Effector memory CD4-positive, alpha-beta T cell (primary cell): ENCODE results near the gene MYT1.

Source experiments
- DNase-seq, 3 donors: peaks; one replicate each; pipeline ENCODE4 v3.0.0-alpha.2; 2020
- H3K27ac ChIP-seq: 2 replicates; pipeline ENCODE4 v1.7.0; 2013; ENCODE audit warnings: mild to moderate bottlenecking, low read length, moderate library complexity; ENCODE audit not compliant: insufficient read depth, poor library complexity, severe bottlenecking
- H3K27me3 ChIP-seq: replicated peaks from 2 replicates; pipeline ENCODE4 v1.7.0; 2013; ENCODE audit warnings: mild to moderate bottlenecking, low read length; ENCODE audit not compliant: insufficient read depth, control insufficient read depth, poor library complexity, severe bottlenecking
- H3K36me3 ChIP-seq: 2 replicates; pipeline ENCODE4 v1.7.0; 2013; ENCODE audit warnings: mild to moderate bottlenecking, low read length, moderate library complexity; ENCODE audit not compliant: control insufficient read depth, insufficient read depth
- H3K4me1 ChIP-seq: 2 replicates; pipeline ENCODE4 v1.7.0; 2013; ENCODE audit warnings: low read length, mild to moderate bottlenecking; ENCODE audit not compliant: control insufficient read depth, insufficient read depth, poor library complexity, severe bottlenecking
- H3K4me3 ChIP-seq: 2 replicates; pipeline ENCODE4 v1.7.0; 2013; ENCODE audit warnings: low read length, low read depth, mild to moderate bottlenecking; ENCODE audit not compliant: insufficient read depth, poor library complexity, severe bottlenecking
- H3K9me3 ChIP-seq: 2 replicates; pipeline ENCODE4 v1.7.0; 2013; ENCODE audit warnings: mild to moderate bottlenecking, low read length, moderate library complexity; ENCODE audit not compliant: control insufficient read depth

MYT1 gene

GRCh38 chr20:64154590-64155257, 9.5 kb upstream of the MYT1 start:
- Histone ChIP-seq H3K4me3 (no peak overlapping the region), H3K36me3 (no peaks in the 10 kb centered on the region), H3K27ac (no peak overlapping the region), H3K4me1 (no peaks in the 10 kb centered on the region), H3K9me3 (no peaks in the 10 kb centered on the region), H3K27me3 (peaks cover 5% of the 10 kb centered on the region)
- DNase-seq: no peak

DNA sequence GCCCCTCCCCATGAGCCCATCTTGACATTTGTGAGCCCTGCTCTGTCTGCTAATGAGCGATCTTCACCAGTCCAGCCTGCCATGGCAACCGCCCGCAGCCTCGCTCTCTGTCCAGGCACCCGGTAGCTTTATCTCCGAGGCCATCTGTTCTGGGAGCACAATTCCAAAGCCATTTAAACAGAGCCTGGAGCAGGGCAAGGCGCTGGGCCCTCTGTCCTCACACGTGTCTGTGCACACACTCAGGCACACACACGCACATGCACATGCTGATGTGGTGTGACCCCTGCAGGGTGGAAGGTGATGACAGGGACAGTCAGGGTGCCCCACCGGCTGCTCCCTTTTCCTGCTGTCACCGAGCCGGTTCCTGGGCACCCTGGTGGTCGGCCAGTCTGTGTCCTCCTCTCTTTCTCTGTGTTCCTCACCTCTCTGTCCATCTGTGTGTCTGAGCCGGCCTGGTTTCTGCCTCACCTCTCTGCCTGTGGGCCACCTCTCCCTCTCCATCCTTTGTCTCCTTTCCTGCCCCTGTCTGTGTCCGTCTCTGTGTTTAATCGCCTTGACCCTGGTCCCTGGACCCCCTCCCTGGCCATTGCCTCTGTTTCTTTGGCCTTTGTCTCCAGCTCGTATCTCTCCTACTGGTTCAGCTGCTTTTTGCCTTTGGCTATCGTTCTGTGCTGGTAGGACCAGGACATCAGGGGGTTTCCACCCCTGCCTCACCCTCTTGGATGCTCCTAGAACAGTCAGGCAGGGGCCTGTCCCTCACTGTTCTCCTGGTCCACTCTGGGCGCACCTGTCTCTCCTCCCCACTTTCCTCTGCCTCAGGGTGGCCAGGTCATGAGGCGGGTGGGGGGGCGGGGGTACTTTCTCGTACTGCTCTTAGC, 8.8 kb upstream of the MYT1 start:
- DNase-seq: no peak
- Histone ChIP-seq H3K9me3 (no peaks in the 10 kb centered on the region), H3K4me3 (no peak overlapping the region), H3K36me3 (no peaks in the 10 kb centered on the region), H3K27ac (no peak overlapping the region), H3K4me1 (no peaks in the 10 kb centered on the region), H3K27me3 (peaks cover 11% of the 10 kb centered on the region)

- no peaks in the 10 kb centered on the region for H3K4me1 ChIP-seq
- H3K27ac ChIP-seq: no peak overlapping the region
- H3K9me3 ChIP-seq: no peaks in the 10 kb centered on the region
- peaks cover 16% of the 10 kb centered on the region for H3K27me3 ChIP-seq
- H3K36me3 ChIP-seq: no peaks in the 10 kb centered on the region
- DNase-seq: no peak
- no peak overlapping the region for H3K4me3 ChIP-seq
These were observed 7.9 kb upstream of the MYT1 start for GRCh38 chr20:64156136-64156885.

DNA sequence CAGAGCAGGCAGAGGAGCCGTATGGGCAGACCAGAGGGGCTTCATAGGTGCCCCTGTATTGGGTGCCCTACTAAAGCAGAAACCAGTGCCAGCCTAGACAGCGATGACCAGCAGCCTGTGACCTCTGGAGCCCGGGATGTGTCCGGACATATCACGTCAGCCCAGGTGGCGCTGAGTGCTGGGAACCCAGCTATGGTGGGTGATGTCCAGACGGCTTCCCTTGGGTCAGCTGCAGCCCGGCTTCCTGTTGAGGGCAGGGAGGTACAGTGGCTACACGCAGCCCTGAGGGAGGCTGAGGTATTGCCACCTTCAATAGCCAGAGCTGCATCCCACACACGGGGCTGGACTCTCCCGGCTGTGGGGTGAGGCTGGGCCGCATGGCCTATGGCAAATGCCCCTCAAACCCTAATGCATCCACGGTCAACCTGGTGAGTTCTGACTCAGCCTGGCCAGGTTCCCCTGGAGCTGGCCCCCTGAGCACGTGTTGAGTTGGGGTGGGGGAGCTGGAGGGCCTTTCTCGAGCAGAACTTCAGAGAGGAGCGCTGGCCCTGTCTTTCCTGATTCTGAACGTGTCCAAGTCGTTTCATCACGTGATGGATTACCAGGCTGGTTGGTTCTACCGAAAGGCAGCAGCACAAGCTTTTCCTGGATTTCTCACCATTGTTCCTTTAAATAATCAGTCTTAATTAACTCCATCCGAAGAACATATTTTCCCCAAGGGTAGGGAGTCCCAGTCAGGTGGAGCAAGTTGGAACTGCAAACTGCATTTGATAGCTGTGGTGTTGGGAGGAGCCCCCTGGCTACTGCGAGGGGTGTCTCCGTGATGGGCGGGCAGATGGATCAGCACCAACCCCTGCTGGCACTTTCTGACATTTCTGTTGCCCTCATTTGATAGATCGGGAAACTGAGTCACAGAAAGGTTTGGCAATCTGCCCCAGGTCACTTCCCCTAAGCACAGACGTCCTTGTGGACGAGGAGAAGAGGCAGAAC, 7.1 kb upstream of the MYT1 start:
- Histone ChIP-seq H3K27ac (no peak overlapping the region), H3K4me3 (no peak overlapping the region), H3K9me3 (no peaks in the 10 kb centered on the region), H3K36me3 (no peaks in the 10 kb centered on the region), H3K27me3 (peaks cover 22% of the 10 kb centered on the region), H3K4me1 (no peaks in the 10 kb centered on the region)
- no peak for DNase-seq

GRCh38 chr20:64157878-64158277, 6.4 kb upstream of the MYT1 start:
- Histone ChIP-seq H3K4me1 (no peaks in the 10 kb centered on the region), H3K27ac (no peak overlapping the region), H3K27me3 (peaks cover 28% of the 10 kb centered on the region), H3K9me3 (no peaks in the 10 kb centered on the region), H3K36me3 (no peaks in the 10 kb centered on the region), H3K4me3 (no peak overlapping the region)
- no peak for DNase-seq

DNA sequence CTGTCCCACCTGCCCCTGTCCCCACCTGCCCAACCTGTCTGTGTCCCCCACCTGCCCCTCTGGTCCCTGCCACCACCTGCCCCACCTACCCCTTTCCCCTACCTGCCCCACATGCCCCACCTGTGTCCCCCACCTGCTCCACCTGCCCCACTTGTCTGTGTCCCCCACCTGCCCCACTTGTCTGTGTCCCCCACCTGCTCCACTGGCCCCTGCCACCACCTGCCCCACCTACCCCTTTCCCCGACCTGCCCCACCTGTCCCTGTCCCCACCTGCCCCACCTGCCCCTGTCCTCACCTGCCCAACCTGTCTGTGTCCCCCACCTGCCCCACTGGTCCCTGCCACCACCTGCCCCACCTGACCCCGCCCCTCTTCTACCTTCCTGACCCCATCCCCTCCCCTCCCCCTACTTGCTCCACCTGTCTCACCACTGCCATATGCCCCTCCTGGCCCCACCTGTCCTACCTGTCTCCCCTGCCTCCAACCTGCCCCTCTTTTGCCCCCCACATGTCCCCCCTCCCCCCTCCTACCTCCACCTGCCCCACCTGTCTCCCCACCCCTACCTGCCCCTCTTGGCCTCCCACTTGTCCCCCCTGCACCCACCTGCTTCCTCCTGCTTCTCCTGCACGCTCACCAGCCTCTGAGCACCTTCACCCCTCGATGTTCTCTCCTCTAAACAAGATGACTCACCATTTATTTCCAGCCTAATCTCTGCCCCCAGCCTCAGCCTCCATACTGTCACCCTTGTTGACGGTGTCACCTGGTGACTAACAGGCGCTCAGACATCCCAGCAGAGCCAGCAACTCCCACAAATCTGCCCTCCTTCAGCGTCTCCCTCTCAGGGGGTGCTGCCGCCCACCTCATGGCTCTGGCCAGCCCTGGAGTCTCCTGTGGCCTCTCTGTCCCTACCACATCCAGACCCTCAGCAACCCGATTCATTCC, 5.6 kb upstream of the MYT1 start:
- H3K27me3 ChIP-seq: peaks cover 30% of the 10 kb centered on the region
- no peak for DNase-seq
- H3K4me1 ChIP-seq: no peaks in the 10 kb centered on the region
- no peak overlapping the region for H3K4me3 ChIP-seq
- no peaks in the 10 kb centered on the region for H3K9me3 ChIP-seq
- H3K36me3 ChIP-seq: no peaks in the 10 kb centered on the region
- no peak overlapping the region for H3K27ac ChIP-seq

DNA sequence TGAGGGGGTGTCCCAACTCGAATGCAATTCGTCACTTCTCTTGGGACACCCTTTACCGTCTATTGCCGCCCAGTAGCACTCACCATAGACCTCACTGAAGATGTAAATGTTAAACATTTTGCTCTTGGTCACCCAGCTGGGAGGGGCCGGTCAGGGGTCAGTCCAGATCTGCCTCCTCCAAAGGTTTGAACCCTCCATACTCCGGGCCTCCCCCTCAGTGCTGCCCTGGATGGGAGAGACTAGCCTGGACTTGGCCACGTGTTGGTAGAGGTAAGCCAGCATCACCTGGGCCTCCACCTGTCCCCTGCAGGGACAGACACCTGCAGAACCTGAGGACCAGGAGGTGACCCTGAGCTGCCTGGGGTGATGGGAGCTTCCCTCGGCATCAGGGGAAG, 5.0 kb upstream of the MYT1 start:
- peaks cover 30% of the 10 kb centered on the region for H3K27me3 ChIP-seq

DNA sequence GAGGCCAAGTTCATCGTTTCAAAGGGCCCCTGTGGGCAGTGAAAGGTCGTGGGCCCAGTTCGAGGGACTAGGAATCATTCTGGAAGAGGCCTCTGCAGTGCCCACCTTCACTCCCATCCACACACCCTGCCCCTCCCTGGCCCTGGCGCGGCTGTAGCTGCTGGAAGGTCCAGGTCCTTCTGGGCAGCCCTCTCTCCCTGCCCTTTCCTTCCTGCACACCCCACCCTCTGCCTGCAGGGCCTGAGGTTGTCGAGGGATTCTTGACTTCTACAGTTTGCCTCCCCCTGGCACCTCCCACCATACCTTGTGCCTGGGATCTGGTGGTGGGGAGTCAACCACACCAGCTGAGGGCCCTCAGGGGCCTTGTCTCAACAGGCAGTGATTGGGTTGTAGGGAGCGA, 4.5 kb upstream of the MYT1 start:
- H3K36me3 ChIP-seq: no peaks in the 10 kb centered on the region
- no peak overlapping the region for H3K27ac ChIP-seq
- peaks cover 30% of the 10 kb centered on the region for H3K27me3 ChIP-seq
- no peak for DNase-seq
- H3K4me3 ChIP-seq: no peak overlapping the region
- H3K4me1 ChIP-seq: no peaks in the 10 kb centered on the region
- no peaks in the 10 kb centered on the region for H3K9me3 ChIP-seq

More for the DNA sequence above, 5.0 kb upstream of the MYT1 start:
- Histone ChIP-seq H3K9me3 (no peaks in the 10 kb centered on the region), H3K27ac (no peak overlapping the region), H3K4me3 (no peak overlapping the region), H3K36me3 (no peaks in the 10 kb centered on the region), H3K4me1 (no peaks in the 10 kb centered on the region)
- DNase-seq: no peak
